Stimulated activated CD4-positive, alpha-beta T cell treated with anti-CD3 and anti-CD28 coated beads, Interleukin-15, amount 100 ng/mL, for 24 hours (primary cell): ENCODE measurements around the gene DDX20.
"Not testable (repeated sequence)": the region's sequence is repeated elsewhere in the genome, so short reads cannot be mapped to it uniquely, and the experiment has no call there.

Experiments used
- DNase-seq: peaks from one replicate; pipeline ENCODE4 v3.0.0-alpha.2; 2020

DDX20 gene

DNA sequence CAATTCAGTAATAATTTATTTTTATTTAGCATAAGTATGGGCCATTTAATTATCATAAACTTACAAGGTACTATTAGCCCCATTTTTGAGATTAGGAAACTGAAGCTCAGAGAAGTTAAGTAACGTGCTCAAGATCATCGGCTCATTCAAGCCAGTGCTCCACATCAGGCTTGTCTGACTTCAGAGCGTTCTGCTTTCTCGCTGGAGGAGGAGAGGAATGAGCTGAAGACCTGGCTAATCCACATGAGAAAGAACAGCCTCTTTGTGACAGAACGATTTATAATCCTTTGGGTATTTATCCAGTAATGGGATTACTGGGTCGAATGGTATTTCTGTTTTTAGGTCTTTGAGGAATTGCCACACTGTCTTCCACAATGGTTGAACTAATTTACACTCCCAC, 39.7 kb downstream of the DDX20 start:
- no peak for DNase-seq

DNA sequence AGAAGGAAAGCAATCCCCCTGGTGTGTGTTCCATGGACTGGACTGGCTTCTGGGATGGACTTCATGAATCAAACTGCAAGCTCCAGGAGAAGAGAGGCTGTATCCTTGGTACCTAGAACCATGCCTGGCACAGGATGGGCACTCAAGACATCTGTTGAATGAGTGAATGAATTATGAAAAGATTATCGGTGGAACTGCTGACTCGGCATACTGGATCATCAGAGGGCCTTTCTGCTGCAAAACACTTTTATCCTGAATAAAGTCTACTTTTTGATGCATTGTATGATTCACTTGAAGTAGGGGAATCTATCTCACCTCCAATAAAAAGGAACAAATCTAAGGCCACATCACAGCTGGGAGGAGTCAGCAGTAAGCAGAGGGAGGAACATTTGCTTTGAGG, 42.9 kb downstream of the DDX20 start:
- no peak for DNase-seq

GRCh38 chr1:111799722-111800121, 44.0 kb downstream of the DDX20 start:
- not testable (repeated sequence) for DNase-seq

DNA sequence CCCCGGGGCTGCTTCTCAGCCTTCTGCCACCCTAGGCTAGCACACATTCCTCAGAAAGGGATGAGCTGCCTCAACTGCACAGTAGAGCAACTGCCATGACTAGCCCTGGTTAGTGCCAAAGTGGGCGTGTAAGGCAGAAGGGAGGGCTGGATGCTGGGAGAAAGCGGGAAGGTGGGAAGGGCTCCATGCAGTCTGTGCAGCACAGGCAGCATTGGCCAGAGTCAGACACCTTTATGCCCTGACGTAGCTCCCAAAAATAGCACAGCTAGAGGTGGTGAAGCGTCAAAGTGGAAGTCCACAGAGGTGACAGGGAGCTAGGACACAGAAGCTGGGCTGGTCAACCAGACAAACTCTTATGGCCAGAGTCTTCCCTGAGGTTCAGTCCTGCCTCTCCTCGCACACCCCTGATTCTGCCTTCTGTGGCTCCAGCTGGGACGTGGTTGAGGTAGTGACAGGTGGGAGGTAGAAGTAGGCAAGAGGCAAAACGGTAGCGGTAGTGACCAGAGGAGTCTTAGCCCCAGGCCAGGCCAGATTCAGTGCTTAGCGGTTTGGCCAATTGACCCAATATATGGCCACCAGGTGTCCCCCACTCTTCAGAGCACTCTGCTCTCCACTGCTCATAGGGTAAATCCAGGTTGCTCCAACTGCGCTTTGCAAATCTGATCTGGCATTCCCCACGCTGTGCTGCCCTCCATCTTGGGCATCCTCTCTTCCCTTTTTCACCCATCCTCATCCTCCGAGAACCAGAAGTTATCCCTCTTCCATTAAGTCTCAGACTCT, 45.6 kb downstream of the DDX20 start:
- no peak for DNase-seq

DNA sequence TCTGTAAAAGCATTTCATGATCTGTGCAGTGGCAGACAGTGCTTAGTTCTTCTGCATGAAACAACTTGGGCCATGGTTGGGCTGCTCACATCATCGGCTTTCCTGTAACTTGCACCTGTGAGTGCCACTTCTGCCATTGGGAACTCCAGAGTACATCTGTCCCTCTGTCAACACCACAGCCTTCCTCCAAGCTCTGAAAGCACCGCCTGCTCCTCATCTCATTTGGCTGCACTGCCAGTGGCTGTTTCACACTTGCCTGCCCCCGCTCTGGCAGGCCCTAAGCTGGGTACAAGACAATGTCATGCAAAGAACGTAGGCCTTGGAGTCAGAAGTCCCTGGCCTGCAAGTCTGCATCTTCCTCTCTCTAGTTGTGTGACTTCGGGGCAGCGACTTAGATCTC, 46.4 kb downstream of the DDX20 start:
- no peak for DNase-seq

- DNase-seq, result no peak
Measured at GRCh38 chr1:111802984-111803383, 47.3 kb downstream of the DDX20 start.

DNA sequence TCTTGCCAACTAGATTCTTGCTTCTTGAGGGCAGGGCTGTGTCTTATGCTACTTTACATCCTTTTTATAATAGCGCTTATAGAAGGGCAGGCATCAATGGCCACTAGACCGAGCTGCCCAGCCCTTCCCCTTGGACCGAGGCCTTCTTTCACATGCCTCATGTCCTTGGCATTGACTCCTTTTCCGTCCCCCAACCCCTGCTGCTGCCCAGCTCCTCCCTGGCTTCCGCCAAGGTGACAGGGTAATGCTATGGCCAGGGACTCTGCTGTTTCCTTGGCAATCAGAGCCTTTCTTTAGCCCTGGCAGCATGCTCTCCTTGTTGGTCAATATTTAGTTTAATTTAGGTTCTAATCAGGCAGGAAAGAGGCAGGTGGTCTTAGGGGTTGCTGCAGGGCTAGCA, 48.2 kb downstream of the DDX20 start:
- no peak for DNase-seq

DNA sequence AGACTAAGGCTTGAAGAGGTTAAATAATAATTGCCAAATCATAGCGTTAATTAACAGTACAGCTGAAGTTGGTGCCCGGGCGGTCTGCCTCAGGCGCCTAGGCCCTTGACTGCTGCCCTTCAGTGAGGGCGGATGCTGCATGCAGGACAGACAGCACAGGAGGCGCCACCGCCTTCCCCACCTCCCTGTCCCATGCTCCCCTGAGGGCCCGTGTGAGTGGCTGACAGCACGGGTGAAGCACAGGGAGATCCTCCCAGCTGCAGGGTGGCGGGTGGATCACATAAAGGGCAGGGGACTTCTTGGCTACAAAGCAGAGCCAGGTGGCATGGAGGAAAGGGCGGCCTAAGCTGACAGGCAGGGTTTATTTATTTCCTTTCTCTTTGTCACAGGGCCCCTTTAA, 49.1 kb downstream of the DDX20 start:
- DNase-seq, result no peak

DNA sequence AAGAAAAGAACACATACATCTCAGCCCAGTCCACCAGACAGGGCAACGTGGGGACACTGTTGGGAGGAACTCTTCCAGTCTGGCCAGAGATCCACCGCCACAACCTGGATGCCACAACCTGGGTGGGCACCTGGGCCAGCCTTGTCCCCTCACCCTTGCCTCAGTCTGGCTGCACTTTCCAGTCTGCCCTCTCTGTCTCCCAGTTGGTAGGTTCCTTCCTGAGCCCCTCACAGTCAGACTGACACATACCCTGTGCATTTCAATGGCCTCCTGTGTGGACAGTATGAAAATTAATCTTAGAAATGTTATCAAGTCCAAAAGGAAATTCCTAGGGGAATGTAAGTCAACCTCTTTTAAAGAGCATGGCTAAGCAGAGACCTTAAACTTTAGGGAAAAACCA, 49.5 kb downstream of the DDX20 start:
- no peak for DNase-seq

DNA sequence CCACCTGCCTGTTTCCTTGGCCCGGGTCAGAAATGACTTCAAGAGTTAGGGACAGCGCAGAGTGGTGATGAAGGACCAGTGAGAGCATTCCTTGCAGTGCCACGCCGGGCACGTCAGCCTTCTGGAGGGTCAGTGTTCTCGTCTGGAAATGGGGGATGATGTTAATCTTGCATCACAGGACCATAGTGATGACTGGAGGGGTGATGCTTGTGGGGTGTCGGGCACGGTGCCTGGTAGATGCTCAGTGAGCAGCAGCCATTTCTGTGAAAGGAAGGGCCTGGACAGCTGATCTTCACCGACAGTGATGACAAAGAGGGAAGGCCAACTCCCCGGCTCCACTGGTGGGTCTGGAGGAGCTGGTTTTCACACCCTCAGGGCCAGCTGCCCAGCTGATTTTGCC, 56.2 kb downstream of the DDX20 start:
- DNase-seq, result no peak

GRCh38 chr1:111812306-111812705, 56.6 kb downstream of the DDX20 start:
- DNase-seq, result no peak

GRCh38 chr1:111813440-111814304, 58.0 kb downstream of the DDX20 start:
- DNase-seq, result no peak

- DNase-seq, result no peak
Measured at GRCh38 chr1:111814305-111814628, 58.6 kb downstream of the DDX20 start.

GRCh38 chr1:111814642-111815041, 58.9 kb downstream of the DDX20 start:
- DNase-seq, result no peak
